ENCODE data around the gene APELA. TPM values are rescaled to one million over a fixed set of nuclear protein-coding genes. Genes with fewer than 3 reads are reported as not detected.
"Not testable (repeated sequence)": the region's sequence is repeated elsewhere in the genome, so short reads cannot be mapped to it uniquely, and the experiment has no call there.

Gene APELA
- total RNA-seq, 1 experiment from 2014 or later = not detected

DNA sequence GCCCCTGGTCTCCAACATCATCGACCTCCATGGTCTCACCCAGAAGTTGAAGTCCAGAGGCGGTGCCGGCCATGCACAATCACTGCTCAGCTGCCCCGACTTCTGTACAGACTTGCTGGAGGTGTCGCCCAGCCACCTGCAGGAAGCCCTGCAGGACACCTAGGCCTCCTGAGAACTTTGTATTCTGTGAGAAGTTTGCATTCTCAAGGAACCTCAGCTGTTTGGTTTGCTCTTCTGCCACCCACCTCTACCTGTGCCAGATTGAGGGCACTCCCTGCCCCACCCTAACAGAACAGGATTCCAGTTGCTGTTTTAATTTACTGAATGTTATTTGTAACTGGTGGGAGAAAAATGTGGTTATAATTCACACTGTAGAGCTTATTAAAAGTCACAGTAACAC lies 53.7 kb downstream of the APELA start:
- no peaks in the 10 kb centered on the region for H3K36me3 Mint-ChIP-seq (ENCODE audit: insufficient read depth, unreplicated experiment)
- ChIA-PET POLR2A (interaction anchor here (0.7 to 1.1 kb wide), 4 partner anchors 11 to 677 kb away, joined by 3 read pairs; no protein-coding TSS in a partner anchor), CTCF (interaction anchor here (0.8 to 2.2 kb wide), 7 partner anchors 9 to 166 kb away, joined by 3 to 11 read pairs (median 4); no protein-coding TSS in a partner anchor)
- intact Hi-C loops (cut with micrococcal nuclease) = no loop called here
- no TSS peak for BruUV-seq (replicated peaks)
- no peak for DNase-seq (ENCODE audit: unreplicated experiment)
- H3K27me3 Mint-ChIP-seq (ENCODE audit: insufficient read depth, unreplicated experiment) = no peaks in the 10 kb centered on the region
- H3K27ac Mint-ChIP-seq (ENCODE audit: low read depth, unreplicated experiment) = no peak overlapping the region
- no peaks in the 10 kb centered on the region for H3K9me3 Mint-ChIP-seq (ENCODE audit: unreplicated experiment)
- peaks cover 14% of the 10 kb centered on the region for H3K4me1 Mint-ChIP-seq (ENCODE audit: insufficient read depth, unreplicated experiment)
- TF ChIP-seq, protein P1, sequence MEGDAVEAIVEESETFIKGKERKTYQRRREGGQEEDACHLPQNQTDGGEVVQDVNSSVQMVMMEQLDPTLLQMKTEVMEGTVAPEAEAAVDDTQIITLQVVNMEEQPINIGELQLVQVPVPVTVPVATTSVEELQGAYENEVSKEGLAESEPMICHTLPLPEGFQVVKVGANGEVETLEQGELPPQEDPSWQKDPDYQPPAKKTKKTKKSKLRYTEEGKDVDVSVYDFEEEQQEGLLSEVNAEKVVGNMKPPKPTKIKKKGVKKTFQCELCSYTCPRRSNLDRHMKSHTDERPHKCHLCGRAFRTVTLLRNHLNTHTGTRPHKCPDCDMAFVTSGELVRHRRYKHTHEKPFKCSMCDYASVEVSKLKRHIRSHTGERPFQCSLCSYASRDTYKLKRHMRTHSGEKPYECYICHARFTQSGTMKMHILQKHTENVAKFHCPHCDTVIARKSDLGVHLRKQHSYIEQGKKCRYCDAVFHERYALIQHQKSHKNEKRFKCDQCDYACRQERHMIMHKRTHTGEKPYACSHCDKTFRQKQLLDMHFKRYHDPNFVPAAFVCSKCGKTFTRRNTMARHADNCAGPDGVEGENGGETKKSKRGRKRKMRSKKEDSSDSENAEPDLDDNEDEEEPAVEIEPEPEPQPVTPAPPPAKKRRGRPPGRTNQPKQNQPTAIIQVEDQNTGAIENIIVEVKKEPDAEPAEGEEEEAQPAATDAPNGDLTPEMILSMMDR (IDR thresholded peaks at IDR 0.05; ENCODE audit: unreplicated experiment) = no peak
- no peak overlapping the region for H3K4me3 Mint-ChIP-seq (ENCODE audit: unreplicated experiment)

DNA sequence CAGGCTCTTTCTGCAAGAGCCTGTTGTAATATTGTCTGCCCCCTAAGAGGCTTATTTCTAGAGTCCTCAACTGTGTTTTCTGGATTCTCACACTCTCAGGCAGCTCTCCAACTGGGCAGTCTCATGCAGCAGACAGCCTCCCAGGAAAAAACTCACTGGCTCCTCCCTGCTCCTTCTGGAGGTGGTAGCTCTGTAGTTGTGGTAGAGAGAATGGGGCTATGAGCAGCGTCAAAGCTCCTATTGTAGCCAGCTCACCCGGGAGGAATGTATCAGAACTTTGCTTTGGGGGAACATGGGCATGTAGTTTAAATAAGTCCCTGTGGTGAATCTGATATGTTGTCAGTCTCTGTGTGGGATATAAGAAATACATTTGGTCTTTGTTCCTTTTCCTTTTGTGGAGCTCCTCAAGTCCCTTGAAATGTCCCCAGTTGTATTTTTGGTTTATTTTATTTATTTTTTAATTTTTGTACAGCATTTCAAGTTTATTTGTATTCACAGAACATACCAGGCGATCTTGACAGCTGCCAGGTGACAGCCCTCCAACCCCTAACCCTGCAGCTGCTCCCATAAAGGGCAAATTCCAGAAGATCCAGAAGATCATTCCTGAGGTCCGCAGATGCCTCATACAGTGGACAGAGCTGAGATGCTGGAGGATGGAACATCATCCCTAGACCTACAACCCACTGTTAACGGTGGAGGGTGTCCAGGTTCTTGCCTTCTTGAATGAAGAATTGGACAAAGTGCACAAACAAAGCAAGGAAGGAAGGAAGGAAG lies 54.8 kb downstream of the APELA start:
- H3K27ac Mint-ChIP-seq (ENCODE audit: low read depth, unreplicated experiment) = peak overlapping the region; percentile 40
- POLR2A ChIA-PET = interaction anchor here (1.1 kb wide), 1 partner anchor 9 kb away, joined by 3 read pairs; no protein-coding TSS in a partner anchor
- H3K4me1 Mint-ChIP-seq (ENCODE audit: insufficient read depth, unreplicated experiment) = peaks cover 7% of the 10 kb centered on the region
- H3K27me3 Mint-ChIP-seq (ENCODE audit: insufficient read depth, unreplicated experiment) = no peaks in the 10 kb centered on the region
- no peaks in the 10 kb centered on the region for H3K9me3 Mint-ChIP-seq (ENCODE audit: unreplicated experiment)
- TF ChIP-seq, protein P1 (IDR thresholded peaks at IDR 0.05; ENCODE audit: unreplicated experiment) = no peak
- no peak overlapping the region for H3K4me3 Mint-ChIP-seq (ENCODE audit: unreplicated experiment)
- no TSS peak for BruUV-seq (replicated peaks)
- CTCF ChIA-PET = interaction anchor here (0.7 to 2.2 kb wide), 6 partner anchors 8 to 165 kb away, joined by 3 to 11 read pairs (median 4); no protein-coding TSS in a partner anchor
- DNase-seq (ENCODE audit: unreplicated experiment) = peak; percentile 32
- intact Hi-C loops (cut with micrococcal nuclease) = no loop called here
- H3K36me3 Mint-ChIP-seq (ENCODE audit: insufficient read depth, unreplicated experiment) = no peaks in the 10 kb centered on the region

DNA sequence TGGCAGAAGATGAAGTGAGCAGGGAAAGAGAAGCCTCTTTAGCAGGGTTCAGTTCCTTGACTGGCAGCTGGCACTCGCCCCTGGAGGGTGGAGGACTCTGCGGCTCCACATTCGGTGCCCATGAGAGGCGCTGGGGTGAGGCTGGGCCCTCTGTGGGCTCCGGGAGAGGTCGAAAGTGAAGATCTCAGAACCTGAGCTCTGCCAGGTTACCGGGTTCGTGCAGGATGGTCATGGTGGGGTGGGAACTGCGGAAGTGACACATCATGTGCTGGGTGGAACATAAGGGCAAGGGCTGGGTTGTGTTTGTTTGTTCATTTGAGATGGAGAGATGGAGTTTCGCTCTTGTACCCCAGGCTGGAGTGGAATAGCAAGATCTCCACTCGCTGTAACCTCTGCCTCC lies 56.3 kb downstream of the APELA start:
- H3K4me1 Mint-ChIP-seq (ENCODE audit: insufficient read depth, unreplicated experiment) = no peaks in the 10 kb centered on the region
- H3K36me3 Mint-ChIP-seq (ENCODE audit: insufficient read depth, unreplicated experiment) = no peaks in the 10 kb centered on the region
- no peak for DNase-seq (ENCODE audit: unreplicated experiment)
- H3K27ac Mint-ChIP-seq (ENCODE audit: low read depth, unreplicated experiment) = no peak overlapping the region
- H3K9me3 Mint-ChIP-seq (ENCODE audit: unreplicated experiment) = no peaks in the 10 kb centered on the region
- intact Hi-C loops (cut with micrococcal nuclease) = no loop called here
- ChIA-PET POLR2A (interaction anchor here (1.5 kb wide), 1 partner anchor 17 kb away, joined by 3 read pairs; no protein-coding TSS in a partner anchor), CTCF (interaction anchor here (0.7 to 6.0 kb wide), 3 partner anchors 14 to 165 kb away, joined by 3 to 35 read pairs (median 4); no protein-coding TSS in a partner anchor)
- no peaks in the 10 kb centered on the region for H3K27me3 Mint-ChIP-seq (ENCODE audit: insufficient read depth, unreplicated experiment)
- no TSS peak for BruUV-seq (replicated peaks)
- TF ChIP-seq, protein P1 (IDR thresholded peaks at IDR 0.05; ENCODE audit: unreplicated experiment) = no peak
- no peak overlapping the region for H3K4me3 Mint-ChIP-seq (ENCODE audit: unreplicated experiment)

DNA sequence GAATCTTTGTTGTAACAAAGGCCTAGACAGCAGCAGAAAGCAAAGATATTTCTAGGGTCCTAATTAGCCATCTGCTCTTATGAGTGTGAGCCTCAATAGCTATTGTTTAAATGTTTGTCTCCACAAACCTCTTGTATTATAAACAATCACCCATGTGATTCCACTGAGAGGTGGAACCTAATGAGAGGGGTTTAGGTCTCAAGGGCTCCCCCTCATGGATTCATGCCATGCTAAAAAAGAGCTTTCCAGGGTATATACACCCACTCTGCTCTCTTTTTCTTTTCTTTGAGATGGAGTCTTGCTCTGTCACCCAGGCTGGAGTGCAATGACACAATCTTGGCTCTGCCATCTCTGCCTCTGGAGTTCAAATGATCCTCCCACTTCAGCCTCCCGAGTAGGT lies 58.4 kb downstream of the APELA start:
- no peaks in the 10 kb centered on the region for H3K4me1 Mint-ChIP-seq (ENCODE audit: insufficient read depth, unreplicated experiment)
- no peaks in the 10 kb centered on the region for H3K9me3 Mint-ChIP-seq (ENCODE audit: unreplicated experiment)
- H3K27me3 Mint-ChIP-seq (ENCODE audit: insufficient read depth, unreplicated experiment) = no peaks in the 10 kb centered on the region
- no peaks in the 10 kb centered on the region for H3K36me3 Mint-ChIP-seq (ENCODE audit: insufficient read depth, unreplicated experiment)
- no peak for DNase-seq (ENCODE audit: unreplicated experiment)
- no peak overlapping the region for H3K4me3 Mint-ChIP-seq (ENCODE audit: unreplicated experiment)
- intact Hi-C loops (cut with micrococcal nuclease) = no loop called here
- TF ChIP-seq, protein P1 (IDR thresholded peaks at IDR 0.05; ENCODE audit: unreplicated experiment) = no peak
- CTCF ChIA-PET = interaction anchor here (0.6 to 6.0 kb wide), 8 partner anchors 13 to 169 kb away, joined by 3 to 35 read pairs (median 4); no protein-coding TSS in a partner anchor
- no peak overlapping the region for H3K27ac Mint-ChIP-seq (ENCODE audit: low read depth, unreplicated experiment)
- POLR2A ChIA-PET = interaction anchor here (1.1 kb wide), 1 partner anchor 9 kb away, joined by 3 read pairs; no protein-coding TSS in a partner anchor
- BruUV-seq (replicated peaks) = no TSS peak

DNA sequence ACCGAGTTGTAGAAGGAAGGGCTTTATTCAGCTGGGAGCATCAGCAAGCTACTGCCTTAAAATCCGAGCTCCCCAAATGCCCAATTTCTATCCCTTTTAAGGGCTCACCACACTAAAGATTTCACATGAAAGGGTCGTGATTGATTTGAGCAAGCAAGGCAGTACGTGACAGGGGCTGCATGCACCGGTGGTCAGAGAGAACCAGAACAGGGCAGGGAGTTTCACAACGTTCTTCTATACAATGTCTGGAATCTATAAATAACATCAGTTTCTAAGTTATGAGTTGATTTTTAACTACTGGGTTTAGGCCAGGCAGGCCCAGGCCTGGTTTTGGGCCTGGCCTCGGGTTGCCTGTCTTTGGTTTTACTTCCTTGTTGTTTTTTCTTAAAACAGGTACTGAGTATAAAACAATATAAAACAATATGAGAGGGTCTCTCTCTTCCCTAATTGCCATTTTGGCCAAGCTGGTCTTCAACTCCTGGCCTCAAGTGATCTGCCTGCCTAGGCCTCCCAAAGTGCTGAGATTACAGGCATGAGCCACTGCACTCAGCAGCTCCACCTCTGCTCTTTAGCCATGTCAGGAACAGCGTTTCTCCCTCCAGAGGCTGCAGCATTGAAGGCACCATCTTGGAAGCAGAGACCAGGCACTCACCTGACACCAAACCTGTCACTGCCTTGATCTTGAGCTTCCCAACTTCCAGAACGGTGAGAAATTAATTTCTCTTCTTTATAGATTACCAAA lies 59.1 kb downstream of the APELA start:
- H3K9me3 Mint-ChIP-seq (ENCODE audit: unreplicated experiment); H3K4me1 Mint-ChIP-seq (ENCODE audit: insufficient read depth, unreplicated experiment); BruUV-seq (replicated peaks); H3K36me3 Mint-ChIP-seq (ENCODE audit: insufficient read depth, unreplicated experiment); DNase-seq (ENCODE audit: unreplicated experiment); H3K27me3 Mint-ChIP-seq (ENCODE audit: insufficient read depth, unreplicated experiment); H3K4me3 Mint-ChIP-seq (ENCODE audit: unreplicated experiment); H3K27ac Mint-ChIP-seq (ENCODE audit: low read depth, unreplicated experiment): not testable (repeated sequence)
- ChIA-PET CTCF (interaction anchor here (0.6 to 6.0 kb wide), 8 partner anchors 14 to 168 kb away, joined by 3 to 72 read pairs (median 4); no protein-coding TSS in a partner anchor), POLR2A (interaction anchor here (1.1 kb wide), 1 partner anchor 10 kb away, joined by 3 read pairs; no protein-coding TSS in a partner anchor)
- intact Hi-C loops (cut with micrococcal nuclease) = loop anchor here (2.0 kb wide), 1 partner anchor 61 kb away; no protein-coding TSS in a partner anchor
